ENCODE measurements around the gene KAT2B.

DNA sequence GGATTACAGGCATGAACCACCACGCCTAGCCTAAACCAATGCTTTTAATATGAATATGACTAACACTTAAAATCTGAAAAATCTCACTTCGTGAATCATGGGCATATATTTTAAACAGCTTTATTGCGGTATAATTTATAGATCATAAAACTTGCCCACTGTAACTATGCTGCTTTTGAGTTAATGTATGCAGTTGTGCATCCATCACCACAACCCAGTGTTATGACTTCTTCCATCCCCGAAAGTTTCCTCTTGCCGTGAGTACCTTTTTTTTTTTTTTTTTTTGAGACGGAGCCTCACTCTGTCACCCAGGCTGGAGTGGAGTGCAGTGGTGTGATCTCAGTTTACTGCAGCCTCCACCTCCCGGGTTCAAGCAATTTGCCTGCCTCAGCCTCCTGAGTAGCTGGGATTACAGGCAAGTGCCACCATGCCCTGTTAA, 7.1 kb downstream of the KAT2B start:
- no peak for TF ChIP-seq MAX (IDR thresholded peaks at IDR 0.05)
- no peak for TF ChIP-seq YY1 (IDR thresholded peaks at IDR 0.05)
- TF ChIP-seq, protein P1, sequence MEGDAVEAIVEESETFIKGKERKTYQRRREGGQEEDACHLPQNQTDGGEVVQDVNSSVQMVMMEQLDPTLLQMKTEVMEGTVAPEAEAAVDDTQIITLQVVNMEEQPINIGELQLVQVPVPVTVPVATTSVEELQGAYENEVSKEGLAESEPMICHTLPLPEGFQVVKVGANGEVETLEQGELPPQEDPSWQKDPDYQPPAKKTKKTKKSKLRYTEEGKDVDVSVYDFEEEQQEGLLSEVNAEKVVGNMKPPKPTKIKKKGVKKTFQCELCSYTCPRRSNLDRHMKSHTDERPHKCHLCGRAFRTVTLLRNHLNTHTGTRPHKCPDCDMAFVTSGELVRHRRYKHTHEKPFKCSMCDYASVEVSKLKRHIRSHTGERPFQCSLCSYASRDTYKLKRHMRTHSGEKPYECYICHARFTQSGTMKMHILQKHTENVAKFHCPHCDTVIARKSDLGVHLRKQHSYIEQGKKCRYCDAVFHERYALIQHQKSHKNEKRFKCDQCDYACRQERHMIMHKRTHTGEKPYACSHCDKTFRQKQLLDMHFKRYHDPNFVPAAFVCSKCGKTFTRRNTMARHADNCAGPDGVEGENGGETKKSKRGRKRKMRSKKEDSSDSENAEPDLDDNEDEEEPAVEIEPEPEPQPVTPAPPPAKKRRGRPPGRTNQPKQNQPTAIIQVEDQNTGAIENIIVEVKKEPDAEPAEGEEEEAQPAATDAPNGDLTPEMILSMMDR (IDR thresholded peaks at IDR 0.05; ENCODE audit: low read depth, low read length, missing input control), result no peak
- no peak for TF ChIP-seq FOXA1 (IDR thresholded peaks at IDR 0.05)
- no peak for TF ChIP-seq JUND (IDR thresholded peaks at IDR 0.05)
- TF ChIP-seq RAD21 (IDR thresholded peaks at IDR 0.05), result no peak
- TF ChIP-seq REST (IDR thresholded peaks at IDR 0.05), result no peak
